ENCODE results near the gene AKR1C8.
"Not testable (repeated sequence)": the region's sequence is repeated elsewhere in the genome, so short reads cannot be mapped to it uniquely, and the experiment has no call there.

AKR1C8 gene

DNA sequence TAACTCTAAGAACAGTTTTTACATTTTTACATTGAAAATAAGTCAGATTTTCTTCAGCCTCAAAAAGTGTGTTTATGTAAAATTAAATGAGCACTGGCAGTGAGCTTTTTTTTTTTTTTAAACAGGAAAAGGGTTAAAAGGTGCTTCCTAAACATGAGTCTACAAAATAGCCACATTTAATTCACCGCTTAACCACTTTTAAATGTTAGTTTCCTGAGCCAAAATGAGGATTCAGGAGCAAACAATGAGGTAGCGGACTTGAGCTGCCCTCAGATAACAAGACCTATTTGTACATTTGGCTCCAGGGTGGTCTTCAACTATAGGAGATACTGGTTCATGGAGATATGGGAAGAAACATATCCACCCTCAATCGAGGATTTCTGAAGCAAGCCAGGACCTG lies 67.9 kb downstream of the AKR1C8 start:
- H4K8ac ChIP-seq (ENCODE audit: low read depth, low read length): no peak overlapping the region
- H3K36me3 ChIP-seq (ENCODE audit: control insufficient read depth, insufficient read depth, low read length): no peaks in the 10 kb centered on the region
- no peak overlapping the region for H3K4ac ChIP-seq (ENCODE audit: low read depth, low read length)
- H3K4me1 ChIP-seq (ENCODE audit: control insufficient read depth, low read depth, low read length): no peaks in the 10 kb centered on the region
- no peak overlapping the region for H3K18ac ChIP-seq (ENCODE audit: low read length)
- no peak for DNase-seq
- H4K5ac ChIP-seq (ENCODE audit: low read length): no peak overlapping the region
- no peak overlapping the region for H3K23ac ChIP-seq (ENCODE audit: low read length)
- H3K56ac ChIP-seq (ENCODE audit: low read length): no peak overlapping the region
- no peak overlapping the region for H2AK5ac ChIP-seq (ENCODE audit: low read length)
- no CpG with 5 or more reads among the region's 3 CpGs for WGBS (ENCODE audit: extremely low coverage, insufficient coverage, low lambda C conversion rate)
- no peak overlapping the region for H2BK120ac ChIP-seq (ENCODE audit: low read depth, low read length)
- no peak overlapping the region for H2BK15ac ChIP-seq (replicated peaks; ENCODE audit: low read depth)
- no peaks in the 10 kb centered on the region for H3K27me3 ChIP-seq (ENCODE audit: insufficient read depth, low read length, poor library complexity)
- no peak overlapping the region for H3K9ac ChIP-seq (ENCODE audit: low read length)
- no peak overlapping the region for H3K27ac ChIP-seq (ENCODE audit: low read depth, low read length)
- no peak overlapping the region for H3K4me2 ChIP-seq (ENCODE audit: low read length)
- H3K79me2 ChIP-seq (ENCODE audit: control insufficient read depth, insufficient read depth, low read length): no peaks in the 10 kb centered on the region
- no peak overlapping the region for H3K4me3 ChIP-seq (ENCODE audit: low read length)
- no peaks in the 10 kb centered on the region for H3K79me1 ChIP-seq (ENCODE audit: low read length)
- no peak overlapping the region for H2BK5ac ChIP-seq (ENCODE audit: low read length)

DNA sequence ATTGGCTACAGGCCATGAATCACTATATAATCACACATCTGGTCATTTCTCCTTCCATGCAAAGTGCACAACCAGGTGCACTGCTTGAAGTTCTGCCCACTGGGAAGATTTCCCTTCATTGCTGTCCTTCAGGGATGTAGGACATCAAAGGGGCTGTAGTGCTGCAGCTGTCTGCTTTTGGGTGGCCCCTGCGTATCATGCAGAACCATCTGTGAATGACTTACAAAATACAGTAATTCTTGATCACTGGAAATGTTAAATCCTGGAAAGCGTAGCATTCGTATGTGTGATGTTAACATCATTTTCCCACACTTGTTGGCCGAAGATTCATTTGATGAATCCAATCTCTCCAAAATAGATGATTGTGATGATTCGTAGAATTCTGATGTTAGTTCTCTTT lies 68.3 kb downstream of the AKR1C8 start:
- H3K4me2 ChIP-seq (ENCODE audit: low read length): no peak overlapping the region
- H3K4me3 ChIP-seq (ENCODE audit: low read length): no peak overlapping the region
- H3K9ac ChIP-seq (ENCODE audit: low read length): no peak overlapping the region
- H3K56ac ChIP-seq (ENCODE audit: low read length): no peak overlapping the region
- H4K5ac ChIP-seq (ENCODE audit: low read length): no peak overlapping the region
- no peak overlapping the region for H2AK5ac ChIP-seq (ENCODE audit: low read length)
- H3K18ac ChIP-seq (ENCODE audit: low read length): no peak overlapping the region
- H3K4me1 ChIP-seq (ENCODE audit: control insufficient read depth, low read depth, low read length): no peaks in the 10 kb centered on the region
- no peaks in the 10 kb centered on the region for H3K27me3 ChIP-seq (ENCODE audit: insufficient read depth, low read length, poor library complexity)
- H3K79me2 ChIP-seq (ENCODE audit: control insufficient read depth, insufficient read depth, low read length): no peaks in the 10 kb centered on the region
- H3K4ac ChIP-seq (ENCODE audit: low read depth, low read length): no peak overlapping the region
- no peak overlapping the region for H3K23ac ChIP-seq (ENCODE audit: low read length)
- no peaks in the 10 kb centered on the region for H3K79me1 ChIP-seq (ENCODE audit: low read length)
- no peak for DNase-seq
- no peak overlapping the region for H2BK120ac ChIP-seq (ENCODE audit: low read depth, low read length)
- H4K8ac ChIP-seq (ENCODE audit: low read depth, low read length): no peak overlapping the region
- no peak overlapping the region for H2BK5ac ChIP-seq (ENCODE audit: low read length)
- H3K36me3 ChIP-seq (ENCODE audit: control insufficient read depth, insufficient read depth, low read length): no peaks in the 10 kb centered on the region
- no CpG with 5 or more reads among the region's 5 CpGs for WGBS (ENCODE audit: extremely low coverage, insufficient coverage, low lambda C conversion rate)
- H3K27ac ChIP-seq (ENCODE audit: low read depth, low read length): no peak overlapping the region
- H2BK15ac ChIP-seq (replicated peaks; ENCODE audit: low read depth): no peak overlapping the region

DNA sequence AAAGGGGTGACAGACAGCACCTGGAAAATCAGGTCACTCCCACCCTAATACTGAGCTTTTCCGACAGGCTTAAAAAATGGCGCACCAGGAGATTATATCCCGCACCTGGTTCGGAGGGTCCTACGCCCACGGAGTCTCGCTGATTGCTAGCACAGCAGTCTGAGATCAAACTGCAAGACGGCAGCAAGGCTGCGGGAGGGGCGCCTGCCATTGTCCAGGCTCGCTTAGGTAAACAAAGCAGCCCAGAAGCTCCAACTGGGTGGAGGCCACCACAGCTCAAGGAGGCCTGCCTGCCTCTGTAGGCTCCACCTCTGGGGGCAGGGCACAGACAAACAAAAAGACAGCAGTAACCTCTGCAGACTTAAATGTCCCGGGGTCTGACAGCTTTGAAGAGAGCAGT lies 75.1 kb downstream of the AKR1C8 start:
- H3K18ac ChIP-seq (ENCODE audit: low read length); H3K23ac ChIP-seq (ENCODE audit: low read length); H2BK5ac ChIP-seq (ENCODE audit: low read length); H3K79me1 ChIP-seq (ENCODE audit: low read length); H3K4ac ChIP-seq (ENCODE audit: low read depth, low read length); H4K5ac ChIP-seq (ENCODE audit: low read length); H2BK120ac ChIP-seq (ENCODE audit: low read depth, low read length); H3K27me3 ChIP-seq (ENCODE audit: insufficient read depth, low read length, poor library complexity); DNase-seq; H2AK5ac ChIP-seq (ENCODE audit: low read length); H3K56ac ChIP-seq (ENCODE audit: low read length); H4K8ac ChIP-seq (ENCODE audit: low read depth, low read length); H3K27ac ChIP-seq (ENCODE audit: low read depth, low read length); H3K4me2 ChIP-seq (ENCODE audit: low read length); H2BK15ac ChIP-seq (replicated peaks; ENCODE audit: low read depth); H3K4me1 ChIP-seq (ENCODE audit: control insufficient read depth, low read depth, low read length); H3K36me3 ChIP-seq (ENCODE audit: control insufficient read depth, insufficient read depth, low read length); H3K9ac ChIP-seq (ENCODE audit: low read length); H3K4me3 ChIP-seq (ENCODE audit: low read length); H3K79me2 ChIP-seq (ENCODE audit: control insufficient read depth, insufficient read depth, low read length): not testable (repeated sequence)
- no CpG with 5 or more reads among the region's 12 CpGs for WGBS (ENCODE audit: extremely low coverage, insufficient coverage, low lambda C conversion rate)

DNA sequence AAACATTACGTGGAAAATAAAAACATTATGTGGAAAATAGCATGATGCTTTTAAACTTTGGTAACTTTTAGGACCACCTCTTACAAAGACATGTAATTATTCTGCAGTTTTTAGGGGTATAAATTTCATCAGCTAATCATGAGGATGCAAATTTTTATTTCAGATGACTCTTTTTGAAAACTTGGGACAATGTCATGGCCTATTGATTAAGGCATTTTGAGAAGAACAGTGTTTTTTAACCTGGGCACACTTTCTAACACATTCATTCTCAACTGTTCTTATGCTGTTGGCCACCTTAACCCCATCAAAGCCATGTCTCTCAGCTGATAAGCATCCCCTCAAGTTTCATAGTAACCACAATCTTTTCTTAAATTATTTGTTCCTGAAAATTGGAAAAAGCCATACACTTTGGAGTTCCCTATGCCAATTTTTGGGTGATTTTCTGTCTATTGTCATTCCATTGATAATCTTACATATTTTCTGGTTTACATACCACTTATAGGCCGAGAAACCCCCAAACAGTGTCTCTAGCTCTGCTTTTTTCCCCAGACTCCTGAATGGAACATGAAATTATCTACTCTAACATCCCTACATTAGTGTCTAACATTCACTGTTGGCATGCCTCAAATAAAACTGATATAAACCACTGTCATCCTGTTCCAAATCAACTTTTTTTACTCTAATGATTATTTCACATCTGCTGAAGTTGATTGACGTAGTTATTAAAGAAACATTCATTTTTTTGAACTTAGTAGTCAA lies 76.1 kb downstream of the AKR1C8 start:
- Histone ChIP-seq H3K18ac (ENCODE audit: low read length) (no peak overlapping the region), H3K4ac (ENCODE audit: low read depth, low read length) (no peak overlapping the region), H3K4me3 (ENCODE audit: low read length) (no peak overlapping the region), H3K36me3 (ENCODE audit: control insufficient read depth, insufficient read depth, low read length) (no peaks in the 10 kb centered on the region), H2BK120ac (ENCODE audit: low read depth, low read length) (no peak overlapping the region), H3K4me1 (ENCODE audit: control insufficient read depth, low read depth, low read length) (no peaks in the 10 kb centered on the region), H3K56ac (ENCODE audit: low read length) (no peak overlapping the region), H4K5ac (ENCODE audit: low read length) (no peak overlapping the region), H2BK5ac (ENCODE audit: low read length) (no peak overlapping the region), H3K79me1 (ENCODE audit: low read length) (no peaks in the 10 kb centered on the region), H2BK15ac (replicated peaks; ENCODE audit: low read depth) (no peak overlapping the region), H3K27ac (ENCODE audit: low read depth, low read length) (no peak overlapping the region), H3K79me2 (ENCODE audit: control insufficient read depth, insufficient read depth, low read length) (no peaks in the 10 kb centered on the region), H3K27me3 (ENCODE audit: insufficient read depth, low read length, poor library complexity) (no peaks in the 10 kb centered on the region), H2AK5ac (ENCODE audit: low read length) (no peak overlapping the region), H3K9ac (ENCODE audit: low read length) (no peak overlapping the region), H3K23ac (ENCODE audit: low read length) (no peak overlapping the region), H4K8ac (ENCODE audit: low read depth, low read length) (no peak overlapping the region), H3K4me2 (ENCODE audit: low read length) (no peak overlapping the region)
- WGBS (ENCODE audit: extremely low coverage, insufficient coverage, low lambda C conversion rate): no CpG with 5 or more reads among the region's 3 CpGs
- no peak for DNase-seq

DNA sequence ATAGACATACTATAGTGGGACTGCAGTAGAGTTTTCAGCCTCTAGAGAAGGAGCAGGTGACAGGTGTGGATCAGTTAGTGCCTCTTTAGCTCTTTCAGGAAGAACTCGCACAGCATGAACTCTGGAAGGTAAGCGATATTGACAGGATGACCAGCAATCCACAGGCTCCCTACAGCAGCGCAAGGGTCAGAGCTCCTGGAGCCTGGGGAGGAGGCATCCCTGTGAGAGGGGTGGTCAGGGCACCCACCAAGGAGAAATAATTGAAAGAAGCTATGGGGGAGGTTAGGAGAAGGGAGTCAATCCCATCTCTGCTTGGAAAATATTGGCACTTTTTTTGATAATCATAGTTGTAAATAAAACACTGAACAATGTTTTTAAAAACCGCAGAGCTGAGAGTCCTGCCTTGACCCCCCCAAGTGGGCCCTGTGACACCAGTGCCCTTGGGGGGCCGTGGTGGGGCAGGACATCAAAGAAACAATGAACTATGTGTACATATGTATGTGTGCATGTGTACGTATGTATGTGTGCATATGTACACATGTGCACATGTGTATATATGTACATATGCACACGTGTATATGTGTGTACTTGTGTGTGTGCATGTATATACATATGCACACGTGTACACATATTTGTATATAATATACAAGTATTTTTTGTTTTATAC lies 77.0 kb downstream of the AKR1C8 start:
- Histone ChIP-seq H3K36me3 (ENCODE audit: control insufficient read depth, insufficient read depth, low read length) (no peaks in the 10 kb centered on the region), H3K56ac (ENCODE audit: low read length) (no peak overlapping the region), H3K27me3 (ENCODE audit: insufficient read depth, low read length, poor library complexity) (no peaks in the 10 kb centered on the region), H3K4me1 (ENCODE audit: control insufficient read depth, low read depth, low read length) (no peaks in the 10 kb centered on the region), H2BK120ac (ENCODE audit: low read depth, low read length) (no peak overlapping the region), H3K18ac (ENCODE audit: low read length) (no peak overlapping the region), H4K5ac (ENCODE audit: low read length) (no peak overlapping the region), H3K4ac (ENCODE audit: low read depth, low read length) (no peak overlapping the region), H2BK15ac (replicated peaks; ENCODE audit: low read depth) (no peak overlapping the region), H3K9ac (ENCODE audit: low read length) (no peak overlapping the region), H3K79me2 (ENCODE audit: control insufficient read depth, insufficient read depth, low read length) (no peaks in the 10 kb centered on the region), H2AK5ac (ENCODE audit: low read length) (no peak overlapping the region), H3K4me2 (ENCODE audit: low read length) (no peak overlapping the region), H3K4me3 (ENCODE audit: low read length) (no peak overlapping the region), H3K27ac (ENCODE audit: low read depth, low read length) (no peak overlapping the region), H4K8ac (ENCODE audit: low read depth, low read length) (no peak overlapping the region), H3K23ac (ENCODE audit: low read length) (no peak overlapping the region), H3K79me1 (ENCODE audit: low read length) (no peaks in the 10 kb centered on the region), H2BK5ac (ENCODE audit: low read length) (no peak overlapping the region)
- no peak for DNase-seq
- WGBS (ENCODE audit: extremely low coverage, insufficient coverage, low lambda C conversion rate): no CpG with 5 or more reads among the region's 8 CpGs
